Hepatic stellate cell (primary cell): Measurements from ENCODE around the gene CMTM2.

ENCODE experiments used
- DNase-seq: peaks from one replicate; pipeline ENCODE4 v3.0.0; 2011; ENCODE audit warnings: low spot score

Gene CMTM2

DNA sequence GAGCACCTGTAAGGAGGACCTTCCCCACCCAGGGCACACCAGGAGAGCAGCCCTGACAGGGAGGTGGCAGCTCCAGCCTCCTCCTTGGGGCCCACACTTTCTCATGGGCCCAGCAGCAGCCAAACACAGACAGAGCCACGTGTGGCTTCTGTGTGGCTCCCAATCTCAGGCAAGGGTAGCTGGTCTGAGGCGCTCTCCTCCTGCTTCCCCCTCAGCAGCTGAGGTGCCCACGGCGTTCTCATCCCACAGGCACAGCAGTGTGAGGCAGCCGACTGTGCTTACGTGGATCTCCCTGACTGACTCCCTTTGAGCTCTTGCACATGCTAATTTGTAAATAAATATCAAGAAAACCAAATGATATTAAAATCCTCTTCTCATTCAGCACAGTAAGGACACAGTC lies 56.1 kb downstream of the CMTM2 start:
- DNase-seq, result no peak

DNA sequence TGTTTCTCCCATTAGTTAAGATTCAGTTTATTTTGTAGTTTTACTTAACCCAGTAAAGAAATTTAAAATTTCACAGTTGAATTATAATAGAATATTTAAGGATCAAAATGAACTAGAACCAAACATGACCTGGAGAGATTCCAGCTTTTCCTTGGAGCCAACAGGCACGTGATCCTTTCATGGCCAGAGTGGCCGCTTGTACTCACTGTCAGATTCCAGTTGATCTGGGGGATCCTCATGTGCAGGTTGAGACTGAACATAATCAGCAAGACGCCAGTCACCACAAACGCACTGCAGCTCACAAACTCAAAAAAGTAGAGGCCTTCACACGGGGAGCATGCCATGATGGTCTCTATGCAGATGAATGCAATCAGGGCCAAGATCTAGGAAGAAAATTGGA lies 56.9 kb downstream of the CMTM2 start:
- DNase-seq, result no peak

DNA sequence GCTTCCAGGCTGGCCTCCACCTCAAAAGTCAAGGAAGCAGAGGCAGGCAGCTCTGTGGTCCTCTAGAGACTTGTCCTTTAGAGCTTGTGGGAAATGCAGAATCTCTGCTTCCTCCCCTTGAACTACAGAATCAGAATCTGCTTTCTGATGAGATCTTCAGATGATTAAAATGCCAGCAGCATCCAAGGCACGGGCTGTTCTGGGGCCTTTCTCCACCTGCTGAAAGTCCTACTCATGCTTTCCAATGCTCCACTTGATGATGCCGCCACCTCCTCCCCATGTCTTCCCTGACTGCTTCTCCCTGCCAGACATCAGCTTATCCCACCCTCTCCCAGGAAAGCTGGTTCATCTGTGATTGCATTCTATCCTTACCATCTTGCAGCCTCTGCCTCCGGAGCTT lies 58.5 kb downstream of the CMTM2 start:
- no peak for DNase-seq
